B cell (primary cell): ENCODE data around the gene TRERF1. TPM values are rescaled to one million over a fixed set of nuclear protein-coding genes. Genes with fewer than 3 reads are reported as not detected.
A peak's percentile ranks its signal among the peaks of the same experiment; 100 is the strongest.

Experiments used
- ATAC-seq: fragments of 200-7000 bp; cut with Tn5 transposase; one replicate; pipeline ENCODE4 v1.10.0; 2021; ENCODE audit warnings: low read depth, mild to moderate bottlenecking, moderate number of reproducible peaks, moderate library complexity
- CTCF ChIA-PET: fragments of 350-600 bp; sonication (Branson Sonifier 250); formaldehyde crosslinking; loops from one replicate; lab custom pipeline; 2021; ENCODE audit warnings: antibody characterized with exemption, inconsistent platforms; lab: Charles Lee
- POLR2A ChIA-PET: fragments of 350-600 bp; sonication (Branson Sonifier 250); formaldehyde crosslinking; loops from one replicate; lab custom pipeline; 2021; ENCODE audit warnings: antibody characterized with exemption; lab: Charles Lee
- DNase-seq: peaks from one replicate; pipeline ENCODE4 v3.0.0; 2013
- H2AFZ ChIP-seq: 2 replicates; pipeline ENCODE4 v1.6.1; 2012; ENCODE audit warnings: mild to moderate bottlenecking, low read depth, low read length; ENCODE audit not compliant: insufficient read depth, poor library complexity, severe bottlenecking
- H3K27ac ChIP-seq, 2 donors: 1 replicate in 1 of 2; 2 replicates in 1 of 2; pipeline ENCODE4 v1.5.1; 2012 to 2013; ENCODE audit warnings: low read length in 2 of 2, mild to moderate bottlenecking in 2 of 2, moderate library complexity in 1 of 2
- H3K27me3 ChIP-seq, 4 experiments: fragments of 200-600 bp in 1 of 4; sonication (generic) in 1 of 4; replicated peaks in 1 of 4; 1 replicate in 2 of 4; 2 replicates in 2 of 4; pipeline versions ENCODE4 v1.6.1 to v1.7.0; 2013 to 2016; ENCODE audit warnings: low read length in 3 of 4, mild to moderate bottlenecking in 2 of 4, mixed read lengths in 1 of 4, moderate library complexity in 1 of 4; ENCODE audit not compliant: insufficient read depth in 4 of 4, control insufficient read depth in 3 of 4; ENCODE audit errors: control extremely low read depth in 1 of 4
- H3K36me3 ChIP-seq, 2 experiments: replicated peaks in 1 of 2; 1 replicate in 1 of 2; 2 replicates in 1 of 2; pipeline versions ENCODE4 v1.6.1 to v1.7.1; 2013; ENCODE audit warnings: low read length in 1 of 2; ENCODE audit not compliant: insufficient read depth in 2 of 2, control insufficient read depth in 1 of 2; ENCODE audit errors: control extremely low read depth in 1 of 2, extremely low read depth in 1 of 2
- H3K4me1 ChIP-seq, 2 donors: fragments of 200-600 bp in 1 of 2; sonication (generic) in 1 of 2; 1 replicate in 1 of 2; 2 replicates in 1 of 2; pipeline versions ENCODE4 v1.5.1 to v1.6.1; 2013 to 2017; ENCODE audit warnings: low read length in 2 of 2; ENCODE audit not compliant: control insufficient read depth in 2 of 2, insufficient read depth in 2 of 2
- H3K4me2 ChIP-seq: replicated peaks from 2 replicates; pipeline ENCODE3; 2012; ENCODE audit warnings: mild to moderate bottlenecking, low read depth, low read length; ENCODE audit not compliant: poor library complexity, severe bottlenecking
- H3K4me3 ChIP-seq, 5 experiments: fragments of 200-600 bp in 1 of 5; sonication (generic) in 1 of 5; 1 replicate in 3 of 5; 2 replicates in 2 of 5; pipeline versions ENCODE4 v1.5.1 to v1.7.0; 2011 to 2016; ENCODE audit warnings: low read length in 4 of 5, mild to moderate bottlenecking in 4 of 5, low read depth in 2 of 5, control low read depth in 1 of 5, moderate library complexity in 1 of 5; ENCODE audit not compliant: insufficient read depth in 1 of 5; ENCODE audit errors: control extremely low read depth in 1 of 5, extremely low read depth in 1 of 5
- H3K79me2 ChIP-seq: fragments of 200-600 bp; sonication (generic); one replicate; pipeline ENCODE4 v1.6.0; 2016; ENCODE audit warnings: low read length; ENCODE audit not compliant: control insufficient read depth, insufficient read depth
- H3K9ac ChIP-seq: fragments of 200-600 bp; sonication (generic); 2 replicates; pipeline ENCODE4 v1.6.1; 2017; ENCODE audit warnings: mild to moderate bottlenecking, low read length, moderate library complexity
- H3K9me3 ChIP-seq, 3 donors: one replicate each; pipeline versions ENCODE4 v1.6.1 to v1.7.1; 2013; ENCODE audit warnings: low read length in 2 of 3; ENCODE audit not compliant: control insufficient read depth in 2 of 3, insufficient read depth in 1 of 3; ENCODE audit errors: control extremely low read depth in 1 of 3
- H4K20me1 ChIP-seq: 2 replicates; pipeline ENCODE4 v1.6.0; 2012; ENCODE audit warnings: mild to moderate bottlenecking, low read length; ENCODE audit not compliant: insufficient read depth, control insufficient read depth, poor library complexity, severe bottlenecking
- H3K27ac Mint-ChIP-seq: one replicate; pipeline ENCODE4 v1.8.0; 2021; ENCODE audit warnings: mixed read lengths
- H3K27me3 Mint-ChIP-seq: one replicate; pipeline ENCODE4 v1.8.0; 2021; ENCODE audit warnings: mixed read lengths
- H3K4me1 Mint-ChIP-seq: one replicate; pipeline ENCODE4 v1.8.0; 2021; ENCODE audit warnings: mixed read lengths
- H3K4me3 Mint-ChIP-seq: one replicate; pipeline ENCODE4 v1.8.0; 2021; ENCODE audit warnings: mixed read lengths
- H3K9me3 Mint-ChIP-seq: one replicate; pipeline ENCODE4 v1.8.0; 2022; ENCODE audit warnings: mixed read lengths; ENCODE audit not compliant: insufficient read depth
- EZH2 ChIP-seq: IDR thresholded peaks from 2 replicates; pipeline ENCODE4 v1.6.1; 2012; ENCODE audit warnings: borderline replicate concordance, low read depth, mild to moderate bottlenecking, moderate library complexity, low read length; ENCODE audit not compliant: insufficient read depth, poor library complexity, severe bottlenecking
- WGBS: methylation state at CpG from one replicate; pipeline ENCODE4 v1.1.5; 2013; ENCODE audit warnings: missing lambda C conversion rate; ENCODE audit not compliant: insufficient coverage; 5-methylcytosine and 5-hydroxymethylcytosine counted together
- intact Hi-C: fragments of 100-400 bp; cut with micrococcal nuclease; formaldehyde crosslinking; loops from one replicate; pipeline ENCODE4 v1.10.0; 2022
- polyA plus RNA-seq: library from polyadenylated mRNA; depleted of rRNA; stranded (reverse); fragments of >200 nt; gene quantifications from 2 replicates; pipeline ENCODE4 v1.2.3, GENCODE V29; 2012
- total RNA-seq, 2 donors: library from RNA; stranded (reverse); fragments of 120-200 nt in 1 of 2; gene quantifications; 1 replicate in 1 of 2; 2 replicates in 1 of 2; pipeline versions ENCODE4 v1.2.3 to v1.2.4, GENCODE V29; 2013 to 2022
- TF ChIP-seq, protein P1 (sequence below): fragments of 200-600 bp; IDR thresholded peaks from one replicate; pipeline ENCODE4 v1.8.0; 2022; ENCODE audit warnings: antibody characterized with exemption, mild to moderate bottlenecking

Gene TRERF1
- total and polyA plus RNA-seq, 2 donors (not counting 1 experiment from before 2014, with no cell fraction given), result 3.5 to 6.7 TPM

GRCh38 chr6:42389736-42390135, 62.0 kb downstream of the TRERF1 start:
- intact Hi-C loops, result loop anchor here (10.0 kb wide), 1 partner anchor 65 kb away; the partner anchor contains the start of gene TRERF1
- Mint-ChIP-seq H3K27me3 (no peaks in the 10 kb centered on the region), H3K4me3 (peak overlapping the region; percentile 73), H3K27ac (peak overlapping the region; percentile 87), H3K9me3 (no peaks in the 10 kb centered on the region), H3K4me1 (peaks cover 24% of the 10 kb centered on the region)
- Histone ChIP-seq H3K9me3 (no peaks in the 10 kb centered on the region), H3K27me3 (no peaks in the 10 kb centered on the region), H3K4me3 (peak overlapping the region in 1 of 5 experiments; percentile 5), H3K27ac (peak overlapping the region; percentile 50 to 63), H3K36me3 (no peaks in the 10 kb centered on the region), H4K20me1 (no peaks in the 10 kb centered on the region), H2AFZ (peak overlapping the region; percentile 23), H3K79me2 (no peaks in the 10 kb centered on the region), H3K4me1 (peaks cover 4 to 33% of the 10 kb centered on the region in 2 donors), H3K9ac (peak overlapping the region; percentile 31), H3K4me2 (peak overlapping the region; percentile 47)
- no CpG with 5 or more reads among the region's 6 CpGs for WGBS
- ATAC-seq, result no peak
- TF ChIP-seq EZH2, result no peak
- TF ChIP-seq, protein P1, sequence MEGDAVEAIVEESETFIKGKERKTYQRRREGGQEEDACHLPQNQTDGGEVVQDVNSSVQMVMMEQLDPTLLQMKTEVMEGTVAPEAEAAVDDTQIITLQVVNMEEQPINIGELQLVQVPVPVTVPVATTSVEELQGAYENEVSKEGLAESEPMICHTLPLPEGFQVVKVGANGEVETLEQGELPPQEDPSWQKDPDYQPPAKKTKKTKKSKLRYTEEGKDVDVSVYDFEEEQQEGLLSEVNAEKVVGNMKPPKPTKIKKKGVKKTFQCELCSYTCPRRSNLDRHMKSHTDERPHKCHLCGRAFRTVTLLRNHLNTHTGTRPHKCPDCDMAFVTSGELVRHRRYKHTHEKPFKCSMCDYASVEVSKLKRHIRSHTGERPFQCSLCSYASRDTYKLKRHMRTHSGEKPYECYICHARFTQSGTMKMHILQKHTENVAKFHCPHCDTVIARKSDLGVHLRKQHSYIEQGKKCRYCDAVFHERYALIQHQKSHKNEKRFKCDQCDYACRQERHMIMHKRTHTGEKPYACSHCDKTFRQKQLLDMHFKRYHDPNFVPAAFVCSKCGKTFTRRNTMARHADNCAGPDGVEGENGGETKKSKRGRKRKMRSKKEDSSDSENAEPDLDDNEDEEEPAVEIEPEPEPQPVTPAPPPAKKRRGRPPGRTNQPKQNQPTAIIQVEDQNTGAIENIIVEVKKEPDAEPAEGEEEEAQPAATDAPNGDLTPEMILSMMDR, result no peak
- ChIA-PET CTCF (interaction anchor here (1.1 to 1.5 kb wide), 2 partner anchors 75 to 158 kb away, joined by 3 to 6 read pairs; no protein-coding TSS in a partner anchor), POLR2A (interaction anchor here (0.6 to 1.2 kb wide), 2 partner anchors 15 to 25 kb away, joined by 3 to 4 read pairs; no protein-coding TSS in a partner anchor)
- DNase-seq, result no peak

DNA sequence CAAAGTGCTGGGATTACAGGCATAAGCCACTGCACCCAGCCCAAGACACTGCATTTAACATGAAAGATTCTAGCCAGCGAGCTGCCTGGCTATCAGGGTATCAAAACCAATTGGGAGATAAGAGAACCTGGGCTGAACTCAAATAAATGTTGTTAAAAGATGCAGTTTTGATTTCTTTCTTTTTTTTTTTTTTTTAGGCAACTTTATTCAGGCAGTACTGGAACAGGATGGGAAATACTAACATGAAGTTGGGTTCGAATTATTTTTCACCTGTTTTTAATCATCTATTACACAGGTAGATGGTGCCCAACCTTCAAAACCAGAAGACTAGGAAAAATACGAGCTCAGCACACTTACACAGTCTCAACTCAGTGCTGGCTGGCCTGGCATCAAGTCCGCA, 63.7 kb downstream of the TRERF1 start:
- Histone ChIP-seq H3K27ac (no peak overlapping the region), H3K4me3 (no peak overlapping the region), H3K4me2 (no peak overlapping the region), H3K9ac (no peak overlapping the region), H4K20me1 (no peaks in the 10 kb centered on the region), H3K4me1 (peaks cover 4 to 30% of the 10 kb centered on the region in 2 donors), H3K27me3 (no peaks in the 10 kb centered on the region), H3K36me3 (no peaks in the 10 kb centered on the region), H3K9me3 (no peaks in the 10 kb centered on the region), H2AFZ (no peak overlapping the region), H3K79me2 (no peaks in the 10 kb centered on the region)
- no peak for DNase-seq
- no peak for ATAC-seq
- peaks cover 22% of the 10 kb centered on the region for H3K4me1 Mint-ChIP-seq
- 94% methylated on average over 4 of the region's 4 CpGs for WGBS
- TF ChIP-seq, protein P1, result no peak
- intact Hi-C loops, result no loop called here
- H3K9me3 Mint-ChIP-seq, result no peaks in the 10 kb centered on the region
- CTCF ChIA-PET, result interaction anchor here (1.2 kb wide), 1 partner anchor 159 kb away, joined by 3 read pairs; no protein-coding TSS in a partner anchor
- no peaks in the 10 kb centered on the region for H3K27me3 Mint-ChIP-seq
- H3K4me3 Mint-ChIP-seq, result no peak overlapping the region
- POLR2A ChIA-PET, result interaction anchor here (0.7 kb wide), 2 partner anchors 16 to 67 kb away, joined by 3 to 4 read pairs; no protein-coding TSS in a partner anchor
- H3K27ac Mint-ChIP-seq, result no peak overlapping the region
